NCI-H510A treated with DMSO at 0.1 percent for 48 hours (cell line): Measurements from ENCODE around the gene SLC9A9.
"Not testable (repeated sequence)": the region's sequence is repeated elsewhere in the genome, so short reads cannot be mapped to it uniquely, and the experiment has no call there.

ENCODE experiments used
- DNase-seq: peaks from one replicate; lab custom pipeline; 2025; lab: John Stamatoyannopoulos, UW

The SLC9A9 gene

DNA sequence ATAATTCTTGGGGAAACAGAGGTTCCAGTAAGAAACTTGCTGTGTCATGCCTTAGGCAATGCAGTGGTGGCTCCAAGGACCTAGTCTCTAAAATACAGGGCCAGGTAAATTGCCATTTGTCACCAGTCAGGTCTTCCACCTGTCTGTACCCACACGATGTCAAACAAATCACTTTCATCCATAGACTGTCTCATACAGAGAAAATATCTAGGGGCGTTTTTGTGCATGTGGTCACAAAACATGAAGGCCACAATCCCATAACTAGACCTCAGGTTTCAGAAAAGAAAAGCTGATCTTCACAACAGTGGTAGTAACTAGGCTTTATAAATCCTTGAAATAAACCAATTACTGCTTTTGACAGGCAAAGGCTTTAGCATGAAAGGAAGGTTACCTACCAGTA, 92.3 kb downstream of the SLC9A9 start:
- no peak for DNase-seq

DNA sequence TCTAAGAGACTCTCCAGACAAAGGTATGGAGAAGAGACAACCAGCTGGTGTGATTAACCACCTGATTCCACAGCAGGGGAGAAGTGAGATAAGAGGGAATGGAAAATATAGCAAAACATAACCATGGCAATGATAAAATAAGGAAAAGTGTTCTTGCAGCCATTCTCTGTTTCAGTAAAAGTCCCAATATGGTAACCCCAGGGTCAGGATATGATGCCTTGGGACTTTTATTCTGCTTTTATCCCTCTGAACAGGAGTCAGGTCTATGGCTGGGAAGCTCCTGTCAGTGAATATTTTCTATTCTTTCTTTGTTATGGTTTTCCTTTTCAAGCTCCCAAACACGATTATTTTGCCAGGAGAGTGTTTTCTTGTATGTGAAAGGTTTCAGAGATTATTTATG, 94.2 kb downstream of the SLC9A9 start:
- no peak for DNase-seq

DNA sequence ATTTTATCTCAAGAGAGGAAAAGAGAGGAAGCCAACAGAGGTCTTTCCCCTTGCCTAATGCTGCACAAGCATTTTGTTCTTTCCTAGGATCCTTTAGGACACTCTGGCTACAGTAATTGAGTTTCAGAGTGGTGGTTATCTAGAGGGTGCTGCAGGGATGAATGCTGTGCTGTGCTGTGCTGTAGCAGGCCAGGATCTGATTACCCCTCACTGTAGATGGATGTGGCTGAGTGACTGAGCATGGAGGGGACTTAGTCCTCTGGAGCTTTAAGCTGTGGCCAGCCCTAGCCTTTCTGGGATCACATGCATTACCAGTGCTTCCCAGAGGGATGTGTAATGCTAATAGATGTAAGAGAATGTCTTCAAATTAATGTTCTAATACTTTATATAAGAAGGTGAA, 94.8 kb downstream of the SLC9A9 start:
- no peak for DNase-seq

DNA sequence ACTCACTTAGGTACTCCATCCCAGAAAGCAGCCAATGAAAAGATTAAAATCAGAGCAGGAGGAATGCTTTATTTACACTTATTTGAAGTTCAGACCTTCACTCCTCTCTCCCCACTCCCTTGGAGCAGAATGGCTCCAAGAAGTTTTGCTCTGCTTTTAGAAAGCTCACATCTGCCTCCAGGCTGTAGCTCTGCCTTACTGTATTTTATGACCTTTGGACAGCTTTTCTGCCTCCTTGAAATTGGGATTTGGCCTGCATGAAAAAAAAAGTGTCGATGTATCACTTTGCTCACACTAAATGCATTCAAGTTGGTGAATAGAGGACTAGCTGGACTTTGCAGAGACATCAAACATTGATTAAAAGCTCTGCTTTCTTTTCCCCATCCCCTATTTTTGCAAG, 95.3 kb downstream of the SLC9A9 start:
- no peak for DNase-seq

DNA sequence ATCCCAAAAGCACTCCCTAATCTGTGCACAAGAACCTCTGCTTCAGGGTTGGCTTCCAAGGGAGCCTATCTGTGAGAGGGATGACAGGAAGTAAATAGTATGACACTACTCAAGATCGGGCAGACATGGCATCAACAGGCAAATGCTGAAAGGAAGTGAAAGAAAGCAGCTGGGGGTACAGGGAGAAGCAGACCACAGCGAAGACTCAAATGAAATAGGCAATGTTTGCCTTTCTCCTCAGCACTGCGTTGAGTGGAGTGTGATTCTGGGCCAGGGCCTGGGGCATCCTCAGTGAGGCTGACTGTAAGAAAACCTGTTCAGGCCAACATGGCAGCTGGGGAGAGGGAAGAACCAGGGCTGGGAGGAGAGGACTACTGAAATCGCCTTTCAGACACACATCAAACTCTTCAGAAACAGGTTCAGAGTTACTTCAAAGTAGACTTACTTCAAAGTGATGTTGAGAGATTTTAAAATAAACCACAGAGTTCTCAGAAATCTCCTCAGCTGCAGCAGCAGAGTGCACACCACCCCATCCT, 96.6 kb downstream of the SLC9A9 start:
- DNase-seq = no peak

DNA sequence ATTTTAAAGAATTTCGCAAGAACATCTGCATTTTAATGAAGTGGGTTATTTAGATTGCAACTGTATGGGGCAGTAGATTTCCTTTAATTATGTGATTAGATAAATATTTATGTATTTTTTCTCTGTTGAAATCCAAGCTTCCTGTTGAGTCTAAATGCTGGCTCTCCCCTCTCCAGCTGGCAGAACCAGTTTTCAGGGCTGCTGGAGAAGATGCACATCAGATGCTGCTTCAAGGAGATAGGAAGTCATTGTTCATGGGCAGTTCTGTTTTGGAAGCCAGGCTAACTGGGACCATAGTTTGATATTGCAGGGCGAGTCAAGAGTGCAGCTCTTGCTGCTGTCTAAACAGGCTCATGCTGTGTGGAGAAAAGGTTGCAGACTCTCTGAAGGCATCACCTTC, 97.4 kb downstream of the SLC9A9 start:
- peak; percentile 33 for DNase-seq

DNA sequence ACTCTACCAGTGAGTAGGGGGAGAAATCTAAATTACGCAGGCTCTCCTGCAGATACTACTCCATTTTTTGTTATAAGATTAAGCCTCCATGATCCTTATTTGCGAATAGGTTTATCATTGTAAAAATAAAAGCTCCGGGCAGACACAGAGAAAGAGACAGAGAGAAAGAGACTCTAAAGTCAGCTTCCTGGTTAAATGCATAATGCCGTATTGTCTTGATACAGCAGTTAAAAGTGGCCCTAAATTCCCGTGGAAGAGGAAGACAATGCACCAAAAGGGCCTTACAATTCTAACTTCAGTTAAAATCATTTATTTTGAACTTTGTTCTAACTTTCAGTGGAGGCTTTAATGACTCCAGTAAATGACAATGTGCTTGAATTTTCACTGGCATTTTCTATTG, 98.3 kb downstream of the SLC9A9 start:
- DNase-seq = no peak

DNA sequence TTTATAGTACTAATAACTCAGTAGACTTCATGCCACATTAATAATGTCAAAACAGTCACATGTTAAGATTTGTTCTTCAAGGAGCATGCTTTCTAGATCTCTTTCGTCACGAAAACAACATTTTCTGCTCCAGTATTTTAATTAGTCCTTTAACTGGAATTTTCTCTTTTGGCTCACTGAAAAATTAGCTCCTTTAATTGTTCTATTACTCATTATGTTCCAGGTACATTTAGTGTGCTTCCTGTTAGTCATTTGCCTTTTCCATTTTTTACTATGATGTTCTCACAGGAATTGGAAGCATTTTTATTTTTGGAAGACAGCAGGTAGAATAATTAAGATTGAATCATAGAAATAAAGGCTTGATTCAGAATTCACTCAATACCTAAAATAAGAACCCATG, 111.2 kb downstream of the SLC9A9 start:
- DNase-seq = no peak

DNA sequence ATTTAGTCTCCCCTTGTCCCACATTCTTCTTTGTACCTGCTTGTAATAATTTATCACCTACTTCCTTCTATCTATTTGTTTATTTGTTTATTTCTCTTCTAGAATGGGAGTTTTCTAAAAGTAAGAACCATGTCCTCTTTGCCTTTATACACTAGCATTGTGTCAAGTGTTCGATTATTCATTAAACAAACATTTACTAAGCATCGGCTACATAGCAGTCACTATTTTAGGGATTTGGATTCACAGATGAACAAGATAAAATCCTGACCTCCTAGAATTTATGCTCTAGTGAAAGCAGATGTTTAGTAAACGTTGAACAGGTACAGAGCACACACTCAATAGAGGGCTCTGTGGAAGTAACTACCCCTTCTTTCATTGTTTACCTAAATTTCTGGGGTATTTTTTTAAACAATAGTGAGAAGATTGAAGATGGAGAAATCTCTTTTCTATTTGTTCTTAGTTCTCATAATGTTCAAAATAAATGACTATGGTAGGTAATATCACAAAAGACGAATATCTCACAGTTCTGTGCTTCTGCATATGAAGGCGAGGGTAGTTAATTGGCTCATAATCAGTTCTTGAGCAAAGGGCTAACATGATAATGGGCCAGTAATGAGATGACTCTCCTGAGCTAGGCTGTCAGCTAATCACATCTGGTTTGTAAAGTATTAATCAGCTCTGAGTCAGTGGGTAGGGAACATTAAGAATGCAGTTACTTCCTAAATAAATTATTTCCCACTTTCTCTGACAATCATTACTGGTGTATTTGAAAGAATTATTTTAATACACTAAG, 111.9 kb downstream of the SLC9A9 start:
- DNase-seq = no peak

DNA sequence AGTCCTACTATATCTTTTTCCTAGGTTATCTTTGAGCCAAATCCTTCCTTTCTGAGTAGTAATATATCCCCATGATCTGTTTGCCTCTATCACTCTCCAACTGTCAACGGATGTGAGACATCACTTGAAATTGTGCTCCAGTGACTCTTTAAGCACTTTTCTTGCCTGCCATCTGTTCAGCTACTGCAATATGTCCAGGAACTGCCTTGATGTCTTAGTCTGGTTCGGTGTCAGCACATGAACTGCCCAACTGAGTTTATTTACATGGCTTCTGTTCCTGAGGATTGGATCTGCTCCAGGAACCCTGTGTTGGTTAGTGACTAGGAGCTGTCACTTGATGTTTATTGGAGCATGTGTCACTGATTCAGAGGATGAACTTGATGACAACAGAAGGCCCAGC, 116.5 kb downstream of the SLC9A9 start:
- peak; percentile 74 for DNase-seq

DNA sequence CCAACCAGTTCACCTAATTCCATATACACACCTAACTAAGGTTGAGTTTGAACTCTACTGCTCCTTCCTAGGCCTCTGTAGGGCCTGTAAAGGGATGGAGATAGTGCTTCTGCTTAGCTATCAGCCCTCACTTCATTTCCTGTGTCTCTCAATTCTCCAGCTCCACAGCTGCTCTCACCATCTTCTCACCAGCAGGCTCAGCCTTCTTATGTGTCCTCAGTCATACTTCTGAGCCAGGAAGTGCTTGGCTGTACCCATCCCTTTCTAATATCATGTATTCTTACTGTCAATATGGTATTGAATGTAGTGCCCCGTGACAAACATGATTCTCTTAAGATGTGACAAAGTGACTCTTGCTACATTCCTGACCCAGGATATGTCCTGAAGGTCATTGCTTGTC, 116.9 kb downstream of the SLC9A9 start:
- no peak for DNase-seq

DNA sequence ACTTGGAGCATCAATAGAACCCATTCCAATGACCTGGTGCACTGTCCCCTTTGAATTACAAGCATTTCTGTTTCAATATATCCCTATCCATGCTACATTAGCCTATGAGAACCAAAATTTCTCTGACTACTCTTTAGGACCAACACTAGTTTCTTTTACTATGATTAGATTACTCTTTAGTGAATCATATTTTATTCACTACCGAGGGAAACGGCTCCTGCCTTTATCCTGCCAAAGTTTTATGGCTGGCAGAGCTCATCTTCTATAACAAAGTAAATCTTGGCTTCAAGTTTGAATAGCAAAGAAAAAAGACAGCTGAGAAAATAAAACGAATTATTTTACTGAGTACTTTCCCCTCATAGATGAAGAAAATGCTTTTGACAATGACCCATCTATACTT, 120.9 kb downstream of the SLC9A9 start:
- no peak for DNase-seq

DNA sequence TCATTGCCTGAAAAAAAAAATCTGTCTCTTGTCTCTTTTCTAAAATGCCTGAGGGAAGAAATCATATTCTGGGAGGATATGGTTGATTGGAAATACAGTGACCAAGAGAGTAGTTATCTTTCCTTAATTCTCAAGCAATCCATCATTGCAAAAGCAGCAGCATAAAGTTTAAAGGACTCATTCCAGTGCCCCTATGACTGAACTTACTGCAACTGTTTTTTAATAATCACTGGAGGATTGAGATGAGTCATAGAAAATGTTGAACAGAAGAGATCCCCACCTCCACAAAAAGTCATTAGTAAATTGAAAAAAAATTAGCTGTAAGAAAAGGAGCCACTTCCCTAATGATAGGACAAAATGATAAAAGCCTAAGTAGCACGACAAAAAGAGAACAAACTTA, 121.5 kb downstream of the SLC9A9 start:
- no peak for DNase-seq

DNA sequence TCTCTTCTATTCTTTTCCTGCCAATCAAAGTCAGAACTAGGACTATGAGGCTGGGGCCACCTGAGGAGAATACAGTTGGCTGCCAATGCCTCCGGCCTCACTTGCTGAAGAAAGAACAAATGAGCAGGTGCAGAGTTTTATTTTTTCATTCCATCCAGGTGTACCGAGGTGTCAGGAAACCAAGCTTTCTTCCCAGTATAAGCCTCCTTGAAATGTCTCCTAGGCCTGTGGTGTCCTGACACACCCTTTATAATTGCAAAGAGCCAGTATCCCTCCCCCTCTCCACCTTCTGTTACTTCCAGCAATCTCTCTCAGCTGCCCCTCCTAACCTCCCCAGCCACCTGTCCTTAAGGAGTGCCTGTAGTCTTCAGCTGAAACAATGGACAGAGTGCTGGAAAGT, 127.9 kb downstream of the SLC9A9 start:
- no peak for DNase-seq

DNA sequence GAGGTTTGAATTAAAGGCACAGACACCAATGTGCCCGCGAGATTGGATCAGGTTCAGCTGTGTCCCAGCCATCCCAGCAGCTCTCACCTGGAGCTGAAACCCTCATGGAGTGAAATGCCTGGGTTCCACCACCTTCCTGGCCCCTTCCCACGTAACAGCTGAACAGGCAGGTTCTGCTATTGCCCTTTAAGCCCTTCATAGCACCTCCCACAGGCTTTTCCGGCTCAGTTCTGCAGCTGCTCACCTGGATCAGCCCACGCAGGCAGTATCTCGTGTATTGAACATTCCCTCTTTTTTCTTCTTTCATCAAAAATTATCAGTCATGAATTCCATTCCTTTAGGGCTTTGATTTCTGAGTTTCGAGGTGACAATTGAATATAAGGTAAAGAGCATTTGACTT, 129.8 kb downstream of the SLC9A9 start:
- peak; percentile 35 for DNase-seq

DNA sequence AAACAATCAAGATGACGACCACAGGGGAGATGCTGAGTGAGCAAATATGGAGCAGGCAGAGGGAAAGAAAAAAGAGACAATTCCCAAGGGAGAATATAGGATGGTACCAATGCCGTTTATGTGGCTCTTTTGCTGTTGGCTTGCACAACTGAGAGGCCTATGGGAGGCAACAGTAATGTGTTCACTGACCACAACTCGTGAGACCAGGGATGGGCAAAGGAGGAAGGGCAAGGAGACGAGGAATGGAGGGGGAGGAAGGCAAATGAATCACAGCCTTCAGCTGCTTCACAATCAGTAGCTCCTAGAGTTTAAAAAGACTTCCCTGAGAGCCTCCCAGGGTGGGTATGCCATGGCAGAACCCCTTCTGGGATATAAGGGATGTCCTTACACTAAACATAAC, 131.5 kb downstream of the SLC9A9 start:
- no peak for DNase-seq

DNA sequence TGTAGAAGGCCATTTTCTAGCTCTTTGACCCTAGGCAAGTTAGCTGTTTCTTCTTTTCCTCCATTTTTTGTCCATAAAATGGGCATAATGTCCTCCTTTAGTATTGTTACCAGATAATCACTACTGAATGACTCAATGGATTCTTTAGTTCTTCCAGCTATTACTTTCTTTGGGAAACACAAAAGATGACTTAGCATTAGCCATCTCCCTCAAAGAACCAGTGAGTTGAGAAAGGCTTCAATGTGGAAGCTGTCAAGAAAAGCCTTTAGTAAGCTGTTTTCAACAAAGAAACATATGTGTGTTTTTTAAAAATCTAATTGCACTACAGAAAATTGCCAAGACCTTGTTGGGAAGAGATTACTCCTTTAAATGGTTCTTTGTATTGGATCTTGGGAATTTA, 135.7 kb downstream of the SLC9A9 start:
- no peak for DNase-seq

DNA sequence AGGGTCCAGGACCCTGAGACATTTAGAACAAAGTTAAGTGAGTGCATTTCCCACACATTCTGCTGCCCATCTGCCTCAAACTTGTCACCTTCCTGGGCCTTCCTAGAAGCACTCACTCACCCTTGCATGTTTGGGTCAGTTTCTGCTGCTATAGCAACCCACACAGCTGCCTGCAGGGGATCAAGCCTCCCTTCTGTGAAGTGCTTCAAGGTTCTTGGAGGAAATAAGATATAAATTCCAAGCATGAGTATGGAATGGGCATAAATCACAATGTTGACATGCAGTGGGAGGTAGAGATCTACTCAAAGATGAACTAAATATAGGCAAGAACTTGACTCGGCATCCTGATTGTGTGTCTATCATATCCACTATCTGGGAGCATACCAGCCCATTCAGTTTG, 140.4 kb downstream of the SLC9A9 start:
- no peak for DNase-seq

DNA sequence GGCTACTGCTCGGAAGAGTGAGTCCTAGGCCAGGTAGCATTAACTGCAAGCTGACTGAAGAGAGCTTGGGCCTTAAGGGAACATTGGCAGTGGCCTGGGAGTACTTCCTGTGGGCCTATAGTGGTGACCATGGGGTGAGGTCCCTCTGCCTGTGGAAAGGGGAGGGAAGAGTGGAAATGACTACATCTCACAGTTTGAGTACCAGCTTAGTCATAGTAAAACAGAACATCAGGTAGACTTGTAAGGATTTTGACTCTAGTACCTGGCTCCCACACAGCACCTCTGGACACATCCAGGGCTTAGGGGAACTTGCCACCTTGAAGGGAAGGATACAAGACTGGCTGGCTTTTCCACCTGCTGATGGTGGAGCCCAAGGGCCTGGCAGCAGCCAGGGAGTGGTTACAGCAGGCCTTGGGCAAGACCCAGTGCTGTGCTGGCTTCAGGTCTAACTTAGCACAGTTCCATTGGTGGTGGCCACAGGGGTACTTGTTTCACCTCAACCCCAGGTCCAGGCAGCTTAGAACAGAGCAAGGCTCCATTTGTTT, 147.8 kb downstream of the SLC9A9 start:
- DNase-seq = no peak

DNA sequence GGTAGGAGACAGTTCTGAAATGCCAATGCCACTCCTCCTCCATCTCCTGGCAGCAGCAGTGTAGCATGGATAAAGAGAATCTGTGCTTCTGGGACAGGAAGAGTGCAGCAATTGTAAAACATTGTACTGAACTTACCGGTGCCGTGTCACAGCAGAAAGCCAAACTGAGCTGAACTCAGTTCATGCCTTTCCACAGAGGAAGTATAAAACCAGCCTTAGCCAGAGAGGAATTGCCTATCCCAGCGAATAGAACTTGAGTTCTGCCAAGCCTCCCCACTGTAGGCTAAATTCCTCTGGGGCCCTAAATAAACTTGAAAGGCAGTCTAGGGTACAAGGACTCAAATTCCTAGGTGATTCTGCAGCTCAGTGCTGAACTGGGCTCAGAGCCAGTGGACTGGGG, 148.8 kb downstream of the SLC9A9 start:
- DNase-seq = no peak

DNA sequence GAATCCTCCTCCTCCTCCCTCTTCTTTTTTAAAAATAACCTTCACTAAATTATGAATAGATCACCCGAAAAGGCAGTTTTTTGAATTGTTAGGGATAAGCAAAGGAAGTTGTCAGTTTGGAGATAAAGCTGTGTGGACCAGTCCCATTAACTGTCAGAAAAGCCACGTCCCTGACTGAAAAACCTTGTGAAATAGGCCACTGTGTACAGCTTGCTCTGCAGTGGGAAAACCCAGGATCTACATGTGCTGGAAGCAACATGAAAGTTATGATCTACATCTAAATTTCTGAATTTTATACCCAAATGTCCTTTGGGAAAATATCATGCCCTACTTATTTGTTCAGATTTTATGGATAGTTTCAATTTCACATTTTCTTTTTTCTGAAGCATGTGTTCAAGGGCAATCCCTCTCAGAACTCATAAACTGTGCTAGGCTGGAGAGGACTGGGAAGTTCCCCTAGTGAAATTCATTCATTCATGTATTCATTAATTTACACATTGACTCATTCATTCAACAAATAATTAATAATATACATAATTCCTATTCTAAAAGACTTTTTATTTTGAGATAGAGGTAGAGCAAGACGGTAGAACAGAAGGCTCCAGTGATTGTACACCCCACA, 149.5 kb downstream of the SLC9A9 start:
- no peak for DNase-seq

DNA sequence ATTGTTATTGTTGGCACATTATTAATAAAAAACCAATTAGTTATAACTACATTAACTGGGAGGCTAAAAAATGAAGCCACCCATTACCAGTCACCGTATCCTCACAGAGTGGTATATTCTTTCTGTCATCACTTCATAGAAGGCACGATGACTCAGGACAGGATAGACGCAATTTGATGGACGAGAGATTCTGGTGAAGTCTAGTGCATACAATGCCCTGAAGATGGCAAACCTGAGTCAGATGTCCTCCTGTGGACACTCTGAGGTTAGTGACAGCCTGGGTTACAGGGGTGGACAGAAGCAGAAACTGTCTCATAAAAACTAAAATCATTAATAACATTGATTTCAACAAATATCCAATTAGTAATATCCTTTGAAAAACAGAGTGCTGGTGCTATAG, 150.3 kb downstream of the SLC9A9 start:
- no peak for DNase-seq

DNA sequence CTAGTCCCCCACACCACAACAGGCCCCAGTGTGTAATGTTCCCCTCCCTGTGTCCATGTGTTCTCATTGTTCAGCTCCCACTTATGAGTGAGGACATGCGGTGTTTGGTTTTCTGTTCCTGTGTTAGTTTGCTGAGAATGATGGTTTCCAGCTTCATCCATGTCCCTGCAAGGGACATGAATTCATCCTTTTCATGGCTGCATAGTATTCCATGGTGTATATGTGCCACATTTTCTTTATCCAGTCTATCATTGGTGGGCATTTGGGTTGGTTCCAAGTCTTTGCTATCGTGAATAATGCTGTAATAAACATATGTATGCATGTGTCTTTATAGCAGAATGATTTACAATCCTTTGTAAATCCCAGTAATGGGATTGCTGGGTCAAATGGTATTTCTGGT, 152.9 kb downstream of the SLC9A9 start:
- not testable (repeated sequence) for DNase-seq
